Cardiac fibroblast (primary cell): ENCODE measurements around the gene FAM124A.

Source experiments
- DNase-seq, 2 donors: peaks; one replicate each; pipeline versions ENCODE4 v3.0.0 to v3.0.0-alpha.2; 2010; ENCODE audit warnings: low read depth in 2 of 2
- H3K4me3 ChIP-seq, 2 donors: replicated peaks in 1 of 2; 1 replicate in 1 of 2; 2 replicates in 1 of 2; pipeline ENCODE4 v1.5.1; 2011; ENCODE audit warnings: low read depth in 2 of 2, low read length in 2 of 2, mild to moderate bottlenecking in 2 of 2, moderate library complexity in 1 of 2
- TF ChIP-seq, protein P1 (sequence below): IDR thresholded peaks from one replicate; pipeline ENCODE4 v1.5.1; 2011; ENCODE audit warnings: low read depth, mild to moderate bottlenecking, low read length, inconsistent platforms

The FAM124A gene

DNA sequence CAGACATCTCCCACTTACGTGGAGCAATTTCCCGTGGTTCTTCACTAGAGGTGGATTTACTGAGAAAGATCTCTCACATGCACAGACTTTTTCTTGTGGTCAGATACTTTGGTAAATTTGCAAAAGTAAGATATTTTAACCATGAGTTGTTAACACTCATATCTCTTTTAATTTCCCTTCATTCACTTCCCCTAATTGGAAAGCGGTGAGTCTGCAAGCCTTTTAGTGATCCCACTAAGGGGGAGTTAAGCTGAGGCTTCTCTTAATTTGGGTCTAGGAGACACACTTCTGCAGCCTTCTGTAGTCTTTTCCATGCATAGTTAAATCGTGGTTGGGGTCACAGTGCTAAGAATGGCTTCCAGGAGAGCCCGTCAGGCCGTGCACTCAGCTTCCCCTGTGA, 86.6 kb downstream of the FAM124A start:
- TF ChIP-seq, protein P1, sequence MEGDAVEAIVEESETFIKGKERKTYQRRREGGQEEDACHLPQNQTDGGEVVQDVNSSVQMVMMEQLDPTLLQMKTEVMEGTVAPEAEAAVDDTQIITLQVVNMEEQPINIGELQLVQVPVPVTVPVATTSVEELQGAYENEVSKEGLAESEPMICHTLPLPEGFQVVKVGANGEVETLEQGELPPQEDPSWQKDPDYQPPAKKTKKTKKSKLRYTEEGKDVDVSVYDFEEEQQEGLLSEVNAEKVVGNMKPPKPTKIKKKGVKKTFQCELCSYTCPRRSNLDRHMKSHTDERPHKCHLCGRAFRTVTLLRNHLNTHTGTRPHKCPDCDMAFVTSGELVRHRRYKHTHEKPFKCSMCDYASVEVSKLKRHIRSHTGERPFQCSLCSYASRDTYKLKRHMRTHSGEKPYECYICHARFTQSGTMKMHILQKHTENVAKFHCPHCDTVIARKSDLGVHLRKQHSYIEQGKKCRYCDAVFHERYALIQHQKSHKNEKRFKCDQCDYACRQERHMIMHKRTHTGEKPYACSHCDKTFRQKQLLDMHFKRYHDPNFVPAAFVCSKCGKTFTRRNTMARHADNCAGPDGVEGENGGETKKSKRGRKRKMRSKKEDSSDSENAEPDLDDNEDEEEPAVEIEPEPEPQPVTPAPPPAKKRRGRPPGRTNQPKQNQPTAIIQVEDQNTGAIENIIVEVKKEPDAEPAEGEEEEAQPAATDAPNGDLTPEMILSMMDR, result no peak
- no peak overlapping the region for H3K4me3 ChIP-seq
- DNase-seq, result no peak

DNA sequence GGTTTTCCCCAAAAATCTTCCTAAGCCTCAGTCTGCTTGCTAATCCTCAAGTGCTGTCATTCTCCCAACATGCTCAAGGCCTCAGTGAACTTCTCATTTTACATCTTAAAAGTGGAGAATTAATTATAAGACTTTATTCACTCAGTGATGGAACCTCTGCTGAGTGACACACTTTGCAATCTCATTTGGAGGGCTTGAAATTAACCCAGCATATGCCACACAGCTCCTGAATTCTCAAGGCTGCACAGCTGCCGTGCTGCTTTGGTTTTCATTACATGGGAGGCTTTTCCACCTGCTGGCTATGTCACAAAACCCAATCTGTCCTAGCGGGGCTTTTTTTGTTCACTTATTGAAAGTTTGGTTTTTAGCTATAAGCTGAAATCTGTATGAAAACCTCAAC, 89.0 kb downstream of the FAM124A start:
- DNase-seq, result no peak
- TF ChIP-seq, protein P1, result no peak
- H3K4me3 ChIP-seq, result no peak overlapping the region

DNA sequence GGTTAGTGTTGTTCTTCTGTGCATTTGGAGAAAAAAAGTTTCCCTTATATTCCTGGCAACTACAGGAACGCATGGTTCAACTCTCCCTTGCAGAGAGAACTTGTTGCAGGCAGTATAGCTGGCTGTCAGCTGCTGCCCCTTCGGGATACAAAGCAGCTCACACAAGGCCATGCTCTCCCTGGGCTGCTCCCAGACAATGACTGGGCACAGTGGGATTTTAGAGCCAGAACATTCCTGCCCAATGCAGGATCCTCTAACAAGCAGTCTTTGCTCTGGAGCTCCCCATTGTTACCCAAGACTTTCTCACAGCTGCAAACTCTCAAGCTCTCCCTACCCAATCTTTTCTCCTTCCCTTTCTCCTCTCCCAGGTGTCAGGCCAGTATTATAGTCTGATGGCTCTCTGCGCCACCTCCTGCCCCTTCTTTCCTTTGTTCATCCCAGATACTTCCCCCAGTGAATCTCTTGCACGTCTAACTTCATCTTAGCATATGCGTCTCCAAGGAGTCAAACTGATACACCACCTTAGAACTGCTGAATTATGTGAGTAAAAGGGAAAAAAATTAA, 89.8 kb downstream of the FAM124A start:
- DNase-seq, result no peak
- H3K4me3 ChIP-seq, result no peak overlapping the region
- TF ChIP-seq, protein P1, result no peak

DNA sequence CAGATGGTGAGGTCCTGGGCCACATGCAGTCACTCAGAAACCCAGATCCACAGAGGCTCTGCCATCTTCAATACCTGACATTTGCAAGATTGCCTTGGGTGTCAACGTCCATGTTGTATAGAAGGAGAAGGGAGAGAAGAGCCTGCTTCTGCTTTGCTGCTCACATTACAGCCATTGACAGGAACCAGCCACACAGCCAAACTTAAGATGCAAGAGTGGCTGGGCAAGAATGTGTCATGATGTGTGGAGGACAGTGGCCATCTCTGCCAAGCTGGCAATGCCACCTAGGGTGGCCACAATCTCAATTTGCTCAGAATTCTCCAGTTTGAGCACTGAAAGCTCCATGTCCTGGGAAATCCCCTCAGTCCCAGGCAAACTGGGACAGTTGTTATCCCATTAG, 91.4 kb downstream of the FAM124A start:
- no peak for DNase-seq
- TF ChIP-seq, protein P1, result no peak
- H3K4me3 ChIP-seq, result no peak overlapping the region

DNA sequence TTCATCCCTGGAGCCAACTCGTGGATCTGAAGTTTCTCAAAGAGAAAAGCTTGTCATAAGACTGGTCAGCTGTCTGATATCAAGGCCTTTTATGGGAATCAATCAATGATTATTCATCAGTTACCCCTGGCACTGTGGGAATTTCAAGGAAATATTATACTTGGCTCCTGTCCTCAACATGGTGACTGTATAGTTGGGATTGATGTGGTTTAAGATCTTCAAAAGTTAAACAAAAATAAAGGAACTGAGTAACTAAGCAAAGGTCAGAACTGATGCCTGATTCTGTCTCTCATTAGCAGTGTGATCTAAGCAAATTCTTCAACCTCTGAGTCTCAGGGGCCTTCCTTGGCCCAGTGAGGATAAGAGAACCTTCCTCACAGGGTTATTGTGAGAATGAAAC, 95.1 kb downstream of the FAM124A start:
- no peak overlapping the region for H3K4me3 ChIP-seq
- TF ChIP-seq, protein P1, result no peak
- peak in 1 of 2 donors; percentile 68 for DNase-seq

DNA sequence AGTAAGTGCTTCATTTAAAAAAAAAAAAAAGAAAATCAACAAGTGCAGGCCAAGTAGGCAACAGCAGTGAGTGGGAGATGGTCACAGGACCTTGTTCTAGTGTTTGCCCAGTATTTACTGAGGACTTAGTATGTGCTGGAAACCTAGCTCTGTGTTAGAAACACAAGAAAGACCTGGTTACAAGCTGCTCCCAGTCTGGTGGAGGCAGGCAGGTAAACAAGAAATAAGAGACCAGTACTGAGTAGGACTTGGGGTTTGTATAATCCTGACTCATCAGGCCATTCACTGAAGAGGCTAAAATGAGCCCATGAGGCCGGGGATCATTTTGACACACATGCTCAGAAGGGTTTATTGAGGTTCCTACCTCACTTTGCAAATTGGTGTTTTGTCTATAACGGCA, 95.8 kb downstream of the FAM124A start:
- DNase-seq, result no peak
- H3K4me3 ChIP-seq, result no peak overlapping the region
- TF ChIP-seq, protein P1, result no peak

DNA sequence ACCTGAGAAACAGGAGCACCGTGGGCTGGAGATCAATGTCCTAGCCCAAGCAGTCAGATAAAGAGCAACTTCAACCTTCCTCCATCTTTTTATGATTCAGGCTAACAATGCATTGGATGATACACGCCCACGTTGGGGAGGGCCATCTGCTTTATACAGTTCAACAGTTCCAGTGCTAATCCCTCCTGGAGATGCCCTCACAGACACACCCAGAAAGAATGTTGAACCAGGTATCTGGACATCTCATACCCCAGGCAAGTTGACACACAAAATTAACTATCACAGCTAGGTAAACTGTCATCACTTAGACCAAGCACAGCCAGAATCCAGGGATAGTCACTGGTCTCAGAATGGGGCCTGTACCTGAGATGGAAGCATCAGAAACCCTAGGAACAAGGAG, 96.7 kb downstream of the FAM124A start:
- TF ChIP-seq, protein P1, result no peak
- no peak for DNase-seq
- no peak overlapping the region for H3K4me3 ChIP-seq
